Measurements from ENCODE around the gene TCF7L1.
"Not testable (repeated sequence)": the region's sequence is repeated elsewhere in the genome, so short reads cannot be mapped to it uniquely, and the experiment has no call there.

The TCF7L1 gene

GRCh38 chr2:85132397-85132796 lies 795 bp upstream of the TCF7L1 start:
- no peak for DNase-seq (ENCODE audit: low read depth in 3 of 3, low spot score in 1 of 3)

GRCh38 chr2:85133751-85134254 lies 611 bp downstream of the TCF7L1 start:
- peak in 1 of 3 donors; percentile 2 for DNase-seq (ENCODE audit: low read depth in 3 of 3, low spot score in 1 of 3)

DNA sequence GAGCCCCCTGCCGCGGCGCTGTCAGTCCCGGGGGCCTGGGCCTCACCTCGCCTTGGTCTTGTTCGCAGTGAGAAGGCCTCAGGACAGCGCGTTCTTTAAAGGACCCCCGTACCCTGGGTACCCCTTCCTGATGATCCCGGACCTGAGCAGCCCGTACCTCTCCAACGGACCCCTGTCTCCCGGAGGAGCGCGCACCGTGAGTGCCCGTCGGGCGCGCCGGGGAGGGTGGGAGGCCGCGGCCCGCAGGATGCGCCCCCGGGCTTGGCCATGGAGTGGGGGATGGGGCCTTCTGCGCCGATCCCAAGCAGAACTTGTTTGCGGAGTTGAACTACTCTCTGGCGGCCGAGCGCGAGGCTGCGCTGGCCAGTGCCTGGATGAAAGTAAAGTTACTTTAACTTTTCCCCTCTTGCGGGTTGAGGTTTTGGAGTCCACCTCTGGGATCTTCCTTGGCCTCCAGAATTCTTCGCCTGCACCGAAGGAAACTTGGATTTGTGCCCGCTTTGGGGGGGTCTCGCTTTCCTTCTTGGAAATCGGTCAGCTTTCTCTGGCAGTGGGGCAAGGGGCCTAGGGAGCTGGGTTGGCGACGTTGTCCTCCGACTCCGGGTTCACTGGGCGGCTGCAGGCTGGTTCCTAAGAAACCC lies 1.2 kb downstream of the TCF7L1 start:
- no peak for DNase-seq (ENCODE audit: low read depth in 3 of 3, low spot score in 1 of 3)

DNA sequence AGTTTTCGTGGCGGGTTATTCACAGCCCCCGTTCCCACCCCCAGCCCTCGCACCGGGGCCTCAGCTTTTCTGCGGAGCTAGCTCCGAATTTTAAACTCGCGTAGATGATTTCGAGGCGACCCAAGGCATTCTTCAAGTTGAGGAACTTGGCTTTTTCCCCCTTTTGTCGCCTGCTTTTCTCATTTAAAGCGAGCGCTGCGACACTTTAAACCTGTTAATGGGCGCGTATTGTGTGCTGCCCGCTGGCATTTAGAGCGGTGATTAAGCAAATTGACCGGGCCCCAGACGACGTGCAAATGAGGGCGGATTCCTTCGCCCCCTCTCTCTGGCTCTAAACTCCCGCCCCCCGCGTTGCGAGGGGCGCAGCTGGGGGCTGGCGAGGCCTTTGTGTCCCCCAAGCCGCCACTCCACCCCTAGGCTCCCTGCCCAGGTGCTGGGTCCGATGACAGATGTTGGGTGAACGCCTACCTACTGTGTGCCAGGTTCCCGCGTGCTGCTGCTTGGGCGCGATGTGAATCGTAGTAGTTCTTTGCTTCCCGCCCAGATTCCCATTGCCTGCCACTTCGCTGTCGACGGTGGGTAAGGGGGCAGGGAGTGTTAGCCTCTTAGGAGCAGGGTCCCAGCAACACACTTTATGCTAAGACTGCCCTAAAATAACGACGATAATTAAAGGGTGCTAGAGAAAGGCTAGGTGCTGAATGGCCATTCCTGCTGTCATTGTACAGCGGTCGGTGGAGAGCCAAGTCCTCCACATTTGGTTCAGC lies 1.9 kb downstream of the TCF7L1 start:
- no peak for DNase-seq (ENCODE audit: low read depth in 3 of 3, low spot score in 1 of 3)

DNA sequence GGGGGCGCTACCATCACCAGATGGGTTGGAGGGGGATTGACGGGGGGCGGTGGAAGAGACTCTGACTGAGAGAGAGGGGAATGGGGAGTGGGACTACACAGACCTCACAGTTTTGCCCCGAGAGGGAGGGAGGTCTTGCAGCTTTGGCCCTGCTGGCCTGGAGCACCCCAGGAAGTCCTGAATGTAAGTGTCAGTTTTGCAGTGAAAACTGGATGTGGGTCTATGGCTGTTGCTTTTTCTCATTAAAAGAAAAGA lies 2.4 kb downstream of the TCF7L1 start:
- DNase-seq (ENCODE audit: low read depth in 3 of 3, low spot score in 1 of 3) = no peak

- no peak for DNase-seq (ENCODE audit: low read depth in 3 of 3, low spot score in 1 of 3)
Measured at GRCh38 chr2:85137156-85137555, 4.0 kb downstream of the TCF7L1 start.

DNA sequence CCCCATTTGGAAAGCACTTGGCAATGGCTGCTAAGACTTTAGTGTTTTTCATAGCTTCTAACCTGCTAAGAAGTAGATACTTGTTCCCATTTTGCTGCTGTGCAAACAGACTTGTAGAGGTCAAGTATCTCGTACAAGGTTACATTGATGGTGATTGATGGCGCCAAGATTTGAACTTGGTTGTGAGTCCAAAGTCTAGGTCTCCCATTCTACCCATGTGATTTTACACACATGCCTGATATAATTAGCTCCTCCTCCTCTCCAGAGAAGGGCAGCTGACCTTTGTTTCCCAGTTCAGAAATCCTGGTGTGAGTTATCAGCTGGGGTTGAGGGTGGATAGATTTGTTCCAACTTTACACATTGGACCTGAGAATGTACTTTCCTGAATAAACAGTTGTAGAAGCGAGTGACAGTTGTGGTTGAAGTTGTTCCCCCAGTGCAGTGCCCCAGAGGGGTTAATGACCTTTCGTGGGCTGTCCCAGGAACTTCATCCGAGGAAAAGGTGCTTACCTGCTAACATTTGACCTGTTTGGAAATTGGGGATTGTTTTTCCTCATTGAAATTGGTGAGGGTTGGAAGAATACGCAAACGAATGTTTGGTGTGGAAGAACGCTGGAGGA lies 10.4 kb downstream of the TCF7L1 start:
- DNase-seq (ENCODE audit: low read depth in 3 of 3, low spot score in 1 of 3) = no peak

DNA sequence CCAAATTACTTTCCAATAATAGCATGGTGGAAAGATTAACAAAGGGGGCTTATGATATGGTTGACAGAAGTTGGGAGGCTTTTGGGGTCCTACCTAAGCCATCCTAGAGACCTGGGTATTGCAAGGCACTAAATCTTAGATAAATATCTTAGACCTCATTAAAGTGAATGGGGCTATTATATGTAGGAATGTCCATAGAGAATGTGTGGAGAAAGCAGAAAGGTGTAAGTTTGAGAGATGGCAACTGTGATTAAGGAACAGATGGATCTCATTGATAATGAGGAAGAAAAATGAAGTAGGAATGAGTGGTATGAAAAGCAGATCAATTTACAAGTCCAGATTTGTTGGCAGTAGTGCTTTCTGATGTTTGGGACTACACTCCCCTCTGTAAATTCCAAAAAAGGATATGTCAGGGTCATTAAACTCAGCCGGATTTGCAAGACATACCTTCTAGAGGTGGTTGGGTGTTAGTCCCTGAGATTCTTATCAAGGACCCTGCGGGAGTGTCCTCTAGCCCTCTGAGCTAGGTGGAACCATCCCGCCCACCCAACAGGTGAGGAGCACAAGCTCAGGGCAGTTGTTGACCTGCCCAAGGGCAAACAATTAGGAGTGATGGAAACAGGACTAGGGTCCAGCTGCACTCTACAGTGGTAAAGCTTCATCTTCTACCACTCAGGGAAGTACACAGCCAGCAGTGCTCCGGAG lies 12.1 kb downstream of the TCF7L1 start:
- no peak for DNase-seq (ENCODE audit: low read depth in 3 of 3, low spot score in 1 of 3)

- DNase-seq (ENCODE audit: low read depth in 3 of 3, low spot score in 1 of 3) = no peak
Measured at GRCh38 chr2:85148190-85148589, 15.0 kb downstream of the TCF7L1 start.

DNA sequence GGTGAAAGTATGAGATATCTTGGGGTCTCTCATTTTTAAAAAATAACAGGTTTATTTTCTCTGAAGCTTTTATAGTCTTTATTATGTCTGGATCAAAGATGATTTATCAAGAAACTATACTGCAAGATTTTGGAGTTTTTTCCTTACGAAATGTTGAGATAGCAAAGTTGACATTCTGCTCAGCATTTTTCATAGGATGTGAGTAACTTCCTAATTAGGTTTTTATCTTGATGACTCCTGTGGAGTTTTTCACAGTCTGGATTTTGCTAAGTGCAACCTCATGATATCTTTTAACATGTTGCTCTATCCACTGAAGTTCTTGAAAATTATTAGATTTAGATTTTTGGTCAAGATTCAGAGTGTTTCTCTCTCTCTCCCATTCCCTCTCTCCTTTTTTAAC lies 17.8 kb downstream of the TCF7L1 start:
- no peak for DNase-seq (ENCODE audit: low read depth in 3 of 3, low spot score in 1 of 3)

DNA sequence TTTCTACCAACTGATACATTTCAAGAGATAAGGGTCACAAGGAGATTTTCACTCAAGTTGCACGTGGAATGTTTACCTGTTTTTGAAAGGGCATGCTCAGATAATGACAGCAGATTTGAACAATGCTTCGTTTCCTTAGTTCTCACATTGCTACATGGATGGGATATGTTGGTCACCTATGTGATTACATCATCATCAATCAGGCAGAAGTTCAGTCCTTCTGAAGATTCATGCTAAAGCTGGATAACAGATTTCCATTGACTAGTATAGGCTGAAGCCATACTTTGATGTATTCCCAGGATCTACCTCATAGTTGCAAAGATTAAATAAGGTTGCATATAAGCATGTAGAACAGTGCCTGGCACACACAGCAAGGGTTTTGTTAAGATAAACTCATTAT lies 19.7 kb downstream of the TCF7L1 start:
- no peak for DNase-seq (ENCODE audit: low read depth in 3 of 3, low spot score in 1 of 3)

GRCh38 chr2:85154048-85154753 lies 21.0 kb downstream of the TCF7L1 start:
- DNase-seq (ENCODE audit: low read depth in 3 of 3, low spot score in 1 of 3) = no peak

GRCh38 chr2:85155082-85155481 lies 21.9 kb downstream of the TCF7L1 start:
- DNase-seq (ENCODE audit: low read depth in 3 of 3, low spot score in 1 of 3) = not testable (repeated sequence)

DNA sequence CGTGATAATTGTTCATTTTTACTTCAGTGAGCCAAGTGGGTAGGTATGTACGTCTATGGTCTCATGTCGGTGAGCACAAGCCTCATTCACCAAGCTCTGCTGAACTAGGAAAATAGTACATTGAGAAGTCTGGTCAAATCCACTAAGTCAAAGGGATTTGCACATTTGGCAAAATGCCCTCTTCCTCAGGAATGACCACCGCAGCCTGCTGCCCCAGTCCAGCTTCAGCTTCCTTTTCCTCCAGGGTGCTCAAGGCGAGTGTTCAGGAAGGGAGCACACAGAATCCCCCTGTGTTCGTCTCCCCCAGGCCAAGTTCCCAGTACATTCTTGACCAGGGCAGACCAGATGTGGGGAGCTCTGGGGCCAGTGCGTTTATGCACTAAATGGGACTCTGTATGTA lies 23.0 kb downstream of the TCF7L1 start:
- DNase-seq (ENCODE audit: low read depth in 3 of 3, low spot score in 1 of 3) = no peak

- DNase-seq (ENCODE audit: low read depth in 3 of 3, low spot score in 1 of 3) = no peak
Measured at GRCh38 chr2:85156619-85157018, 23.4 kb downstream of the TCF7L1 start.

GRCh38 chr2:85157345-85157744 lies 24.2 kb downstream of the TCF7L1 start:
- no peak for DNase-seq (ENCODE audit: low read depth in 3 of 3, low spot score in 1 of 3)

DNA sequence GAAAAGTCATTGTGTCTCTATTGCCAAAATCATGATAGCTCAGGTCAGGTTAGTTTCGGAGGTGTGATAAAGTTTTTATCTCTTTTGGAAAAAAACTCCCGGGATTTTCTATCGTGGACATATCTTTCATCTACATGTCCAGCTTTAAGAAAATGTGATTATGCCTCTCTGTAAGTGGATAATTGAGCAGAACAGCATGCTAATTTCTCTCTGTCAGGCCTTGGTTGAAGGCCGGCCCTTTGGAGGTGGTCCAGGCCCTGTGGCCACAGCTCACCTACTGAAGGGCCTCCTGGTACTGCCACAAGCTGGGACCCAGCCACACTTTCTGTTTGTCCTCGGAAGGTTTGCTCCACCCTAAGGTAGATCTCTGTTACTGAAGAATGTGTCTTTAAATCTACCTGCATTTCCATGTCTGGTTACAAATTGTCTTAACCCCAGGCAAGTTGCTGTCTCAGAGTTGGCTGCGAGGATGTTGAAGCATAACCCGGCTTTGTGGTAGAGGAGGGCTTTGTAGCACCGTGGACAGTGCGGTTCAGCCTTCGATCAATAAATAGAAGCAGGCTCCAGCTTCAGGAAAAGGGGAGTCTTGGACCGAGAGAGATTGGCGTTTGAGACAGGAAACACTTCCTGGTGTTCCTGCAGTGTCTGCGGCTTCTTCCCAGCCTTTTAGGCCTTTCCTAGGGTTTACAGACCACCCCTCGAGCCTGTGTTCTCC lies 25.5 kb downstream of the TCF7L1 start:
- no peak for DNase-seq (ENCODE audit: low read depth in 3 of 3, low spot score in 1 of 3)

DNA sequence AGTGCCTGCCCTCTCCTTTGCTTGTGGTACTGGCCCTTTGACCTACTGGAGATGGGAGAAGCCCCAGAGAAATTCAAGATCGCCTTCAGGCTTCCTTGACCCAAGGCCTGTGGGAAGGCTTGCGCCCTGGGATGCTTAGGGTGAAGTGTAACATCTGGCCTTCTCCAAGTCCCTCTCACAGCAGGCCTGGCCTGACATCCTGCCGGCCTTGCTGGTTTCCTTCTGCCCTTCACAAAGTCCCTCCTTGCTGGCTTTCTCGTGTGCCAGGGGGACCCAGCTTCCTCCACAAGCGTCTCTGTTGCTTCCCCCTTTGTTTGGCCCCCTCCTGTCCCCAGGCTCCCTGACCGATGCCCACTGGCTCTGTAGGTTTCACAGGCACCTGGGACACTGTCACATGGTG lies 26.4 kb downstream of the TCF7L1 start:
- DNase-seq (ENCODE audit: low read depth in 3 of 3, low spot score in 1 of 3) = no peak

GRCh38 chr2:85160966-85161960 lies 28.1 kb downstream of the TCF7L1 start:
- no peak for DNase-seq (ENCODE audit: low read depth in 3 of 3, low spot score in 1 of 3)
